HepG2 (cell line): ENCODE results near the gene BOLA3. TPM values are rescaled to one million over a fixed set of nuclear protein-coding genes. Genes with fewer than 3 reads are reported as not detected.
A peak's percentile ranks its signal among the peaks of the same experiment; 100 is the strongest.

Experiments used
- EED ChIP-seq: sonication (generic); formaldehyde crosslinking; IDR thresholded peaks from 2 replicates; pipeline ENCODE4 v1.5.0; 2020; ENCODE audit warnings: mild to moderate bottlenecking, missing genetic modification reagents
- FOXP1 ChIP-seq, 2 experiments: fragments of 450-650 bp in 1 of 2; IDR thresholded peaks; 2 replicates each; pipeline ENCODE4 v1.6.1; 2017 to 2018; ENCODE audit warnings: antibody characterized with exemption in 1 of 2
- GPN1 ChIP-seq: sonication (generic); formaldehyde crosslinking; IDR thresholded peaks from 2 replicates; pipeline ENCODE4 v1.5.1; 2020; ENCODE audit warnings: missing genetic modification reagents, borderline replicate concordance
- HHEX ChIP-seq: IDR thresholded peaks from 2 replicates; pipeline ENCODE4 v1.6.1; 2016; ENCODE audit warnings: control low read depth
- KDM3A ChIP-seq: IDR thresholded peaks from 2 replicates; pipeline ENCODE4 v1.6.1; 2018; ENCODE audit warnings: low read depth, missing compliant biosample characterization
- MTF2 ChIP-seq: sonication (generic); formaldehyde crosslinking; IDR thresholded peaks from 2 replicates; pipeline ENCODE4 v1.5.0; 2020; ENCODE audit warnings: missing genetic modification reagents, borderline replicate concordance
- SMC3 ChIP-seq: IDR thresholded peaks from 2 replicates; pipeline ENCODE4 v1.6.1; 2011; ENCODE audit warnings: low read length, improper control_type of control experiment
- TSC22D2 ChIP-seq: sonication (generic); formaldehyde crosslinking; IDR thresholded peaks from 2 replicates; pipeline ENCODE4 v1.5.1; 2020; ENCODE audit warnings: missing genetic modification reagents, mild to moderate bottlenecking, borderline replicate concordance
- ZNF24 ChIP-seq: fragments of 450-650 bp; IDR thresholded peaks from 2 replicates; pipeline ENCODE4 v1.6.1; 2017; ENCODE audit warnings: antibody characterized with exemption, mild to moderate bottlenecking
- ZNF556 ChIP-seq: sonication (generic); formaldehyde crosslinking; IDR thresholded peaks from 2 replicates; pipeline ENCODE4 v1.4.0; 2020; ENCODE audit warnings: mild to moderate bottlenecking, missing genetic modification reagents, borderline replicate concordance
- ZSCAN22 ChIP-seq: sonication (generic); formaldehyde crosslinking; IDR thresholded peaks from 2 replicates; pipeline ENCODE4 v1.4.0; 2020; ENCODE audit warnings: mild to moderate bottlenecking, missing genetic modification reagents
- polyA plus RNA-seq, 8 experiments: library from polyadenylated mRNA; depleted of rRNA in 3 of 8; stranded (reverse) in 7 of 8; unstranded in 1 of 8; fragments of >200 nt; fragmentation: Illumina TruSeq in 4 of 8; extraction: Trizol in 4 of 8; gene quantifications; 2 replicates each; pipeline versions ENCODE4 v1.2.1 to v1.2.3, GENCODE V29; 2011 to 2016; ENCODE audit warnings: low read depth in 4 of 8, missing spikeins in 1 of 8, mixed read lengths in 1 of 8; ENCODE audit not compliant: insufficient read depth in 1 of 8
- total RNA-seq, 5 experiments: library from RNA; depleted of rRNA; stranded (reverse); fragments of >200 nt; fragmentation: Illumina TruSeq; extraction: Trizol; gene quantifications; 2 replicates each; pipeline ENCODE4 v1.2.3, GENCODE V29; 2016; ENCODE audit warnings: low read depth in 1 of 5
- TF ChIP-seq, protein P1 (sequence below): sonication (generic); formaldehyde crosslinking; IDR thresholded peaks from 2 replicates; pipeline ENCODE4 v1.9.0; 2021; ENCODE audit warnings: missing genetic modification reagents, borderline replicate concordance
- TF ChIP-seq, protein P2 (sequence below): IDR thresholded peaks from 2 replicates; pipeline ENCODE4 v1.6.1; 2016; ENCODE audit warnings: low read depth, borderline replicate concordance
- TF ChIP-seq, protein P3 (sequence below), 2 experiments: fragments of 450-650 bp in 1 of 2; sonication (generic) in 1 of 2; formaldehyde crosslinking in 1 of 2; IDR thresholded peaks; 2 replicates each; pipeline versions ENCODE4 v1.6.1 to v1.8.0; 2016 to 2022; ENCODE audit warnings: antibody characterized with exemption in 1 of 2, mild to moderate bottlenecking in 1 of 2, missing genetic modification reagents in 1 of 2
- TF ChIP-seq, protein P4 (sequence below): sonication (generic); formaldehyde crosslinking; conservative IDR thresholded peaks from 2 replicates; pipeline ENCODE4 v1.4.0; 2020; ENCODE audit warnings: missing genetic modification reagents

Gene BOLA3
- total and polyA plus RNA-seq, 2 of the 13 experiments (the other 11 are each of a cell fraction or from before 2014, with no cell fraction given), result 89.7 to 170 TPM

DNA sequence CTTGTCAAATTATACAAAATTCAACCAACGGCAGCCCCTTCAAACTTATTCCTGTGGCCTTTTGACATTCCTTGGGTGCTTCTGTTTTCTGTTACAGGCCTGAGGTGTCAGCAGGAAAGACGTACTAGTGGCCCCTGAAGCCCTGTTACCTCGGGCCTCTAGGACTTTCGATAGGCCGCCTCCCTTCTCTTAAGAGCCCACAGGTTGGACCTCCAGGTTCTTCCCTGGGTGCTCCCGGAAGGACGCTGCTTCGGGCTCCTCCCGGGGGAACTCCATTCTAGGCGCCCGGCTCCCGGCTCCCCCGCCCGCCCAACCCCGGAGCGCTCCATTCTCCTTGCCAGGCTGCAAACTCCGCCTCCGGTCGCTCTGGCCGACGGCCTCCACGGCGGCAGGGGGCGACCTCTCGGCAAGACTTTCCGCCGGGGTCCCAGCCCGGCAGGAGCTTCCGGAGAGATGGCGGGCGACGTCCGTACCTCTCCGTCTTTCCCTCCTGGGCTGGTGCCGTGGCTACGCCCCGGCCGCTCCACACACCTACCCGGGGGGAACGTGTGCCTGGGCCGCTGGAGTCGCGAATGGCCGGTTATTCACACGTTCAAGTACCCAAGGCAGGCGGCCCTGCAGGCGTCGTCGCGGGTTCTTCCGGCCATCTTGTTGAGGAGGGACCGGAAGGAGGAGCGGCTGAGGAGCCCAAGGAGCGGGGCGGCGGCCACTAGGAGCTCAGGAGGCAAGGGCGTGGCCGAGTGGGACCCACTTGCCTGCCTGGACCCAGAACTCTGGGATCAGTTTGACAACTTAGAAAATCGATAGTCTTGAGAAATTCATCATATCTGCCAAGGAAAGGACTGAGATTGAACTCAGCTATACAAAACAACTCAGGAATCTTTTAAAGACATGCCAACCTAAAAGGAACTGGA, 27.5 kb downstream of the BOLA3 start (continued):
- TF ChIP-seq, protein P1, sequence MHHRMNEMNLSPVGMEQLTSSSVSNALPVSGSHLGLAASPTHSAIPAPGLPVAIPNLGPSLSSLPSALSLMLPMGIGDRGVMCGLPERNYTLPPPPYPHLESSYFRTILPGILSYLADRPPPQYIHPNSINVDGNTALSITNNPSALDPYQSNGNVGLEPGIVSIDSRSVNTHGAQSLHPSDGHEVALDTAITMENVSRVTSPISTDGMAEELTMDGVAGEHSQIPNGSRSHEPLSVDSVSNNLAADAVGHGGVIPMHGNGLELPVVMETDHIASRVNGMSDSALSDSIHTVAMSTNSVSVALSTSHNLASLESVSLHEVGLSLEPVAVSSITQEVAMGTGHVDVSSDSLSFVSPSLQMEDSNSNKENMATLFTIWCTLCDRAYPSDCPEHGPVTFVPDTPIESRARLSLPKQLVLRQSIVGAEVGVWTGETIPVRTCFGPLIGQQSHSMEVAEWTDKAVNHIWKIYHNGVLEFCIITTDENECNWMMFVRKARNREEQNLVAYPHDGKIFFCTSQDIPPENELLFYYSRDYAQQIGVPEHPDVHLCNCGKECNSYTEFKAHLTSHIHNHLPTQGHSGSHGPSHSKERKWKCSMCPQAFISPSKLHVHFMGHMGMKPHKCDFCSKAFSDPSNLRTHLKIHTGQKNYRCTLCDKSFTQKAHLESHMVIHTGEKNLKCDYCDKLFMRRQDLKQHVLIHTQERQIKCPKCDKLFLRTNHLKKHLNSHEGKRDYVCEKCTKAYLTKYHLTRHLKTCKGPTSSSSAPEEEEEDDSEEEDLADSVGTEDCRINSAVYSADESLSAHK, result no peak
- TF ChIP-seq EED (CRISPR knock-in tag) (peak; percentile 96; the same call in 1 of the 2 replicates), TSC22D2 (CRISPR knock-in tag) (peak; percentile 97), ZNF556 (CRISPR knock-in tag) (peak; percentile 79; the same call in 1 of the 2 replicates), GPN1 (CRISPR knock-in tag) (peak; percentile 84; the same call in 1 of the 2 replicates), ZSCAN22 (CRISPR knock-in tag) (peak; percentile 68; the same call in 1 of the 2 replicates), FOXP1 (IDR thresholded peaks at IDR 0.05) (no peak), FOXP1 (CRISPR knock-in tag; IDR thresholded peaks at IDR 0.05) (0 out of 2 replicates have a peak, but pooled peaks have one; percentile 10), ZNF24 (peak; percentile 63; the same call in 1 of the 2 replicates), MTF2 (CRISPR knock-in tag) (peak; percentile 100), SMC3 (no peak), KDM3A (CRISPR knock-in tag) (peak; percentile 98), HHEX (CRISPR knock-in tag) (no peak)
- TF ChIP-seq, protein P2, sequence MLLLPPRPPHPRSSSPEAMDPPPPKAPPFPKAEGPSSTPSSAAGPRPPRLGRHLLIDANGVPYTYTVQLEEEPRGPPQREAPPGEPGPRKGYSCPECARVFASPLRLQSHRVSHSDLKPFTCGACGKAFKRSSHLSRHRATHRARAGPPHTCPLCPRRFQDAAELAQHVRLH (CRISPR knock-in tag), result peak; percentile 91; the same call in 1 of the 2 replicates
- TF ChIP-seq, protein P3, sequence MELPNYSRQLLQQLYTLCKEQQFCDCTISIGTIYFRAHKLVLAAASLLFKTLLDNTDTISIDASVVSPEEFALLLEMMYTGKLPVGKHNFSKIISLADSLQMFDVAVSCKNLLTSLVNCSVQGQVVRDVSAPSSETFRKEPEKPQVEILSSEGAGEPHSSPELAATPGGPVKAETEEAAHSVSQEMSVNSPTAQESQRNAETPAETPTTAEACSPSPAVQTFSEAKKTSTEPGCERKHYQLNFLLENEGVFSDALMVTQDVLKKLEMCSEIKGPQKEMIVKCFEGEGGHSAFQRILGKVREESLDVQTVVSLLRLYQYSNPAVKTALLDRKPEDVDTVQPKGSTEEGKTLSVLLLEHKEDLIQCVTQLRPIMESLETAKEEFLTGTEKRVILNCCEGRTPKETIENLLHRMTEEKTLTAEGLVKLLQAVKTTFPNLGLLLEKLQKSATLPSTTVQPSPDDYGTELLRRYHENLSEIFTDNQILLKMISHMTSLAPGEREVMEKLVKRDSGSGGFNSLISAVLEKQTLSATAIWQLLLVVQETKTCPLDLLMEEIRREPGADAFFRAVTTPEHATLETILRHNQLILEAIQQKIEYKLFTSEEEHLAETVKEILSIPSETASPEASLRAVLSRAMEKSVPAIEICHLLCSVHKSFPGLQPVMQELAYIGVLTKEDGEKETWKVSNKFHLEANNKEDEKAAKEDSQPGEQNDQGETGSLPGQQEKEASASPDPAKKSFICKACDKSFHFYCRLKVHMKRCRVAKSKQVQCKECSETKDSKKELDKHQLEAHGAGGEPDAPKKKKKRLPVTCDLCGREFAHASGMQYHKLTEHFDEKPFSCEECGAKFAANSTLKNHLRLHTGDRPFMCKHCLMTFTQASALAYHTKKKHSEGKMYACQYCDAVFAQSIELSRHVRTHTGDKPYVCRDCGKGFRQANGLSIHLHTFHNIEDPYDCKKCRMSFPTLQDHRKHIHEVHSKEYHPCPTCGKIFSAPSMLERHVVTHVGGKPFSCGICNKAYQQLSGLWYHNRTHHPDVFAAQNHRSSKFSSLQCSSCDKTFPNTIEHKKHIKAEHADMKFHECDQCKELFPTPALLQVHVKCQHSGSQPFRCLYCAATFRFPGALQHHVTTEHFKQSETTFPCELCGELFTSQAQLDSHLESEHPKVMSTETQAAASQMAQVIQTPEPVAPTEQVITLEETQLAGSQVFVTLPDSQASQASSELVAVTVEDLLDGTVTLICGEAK (IDR thresholded peaks at IDR 0.05), result peak; percentile 59
- TF ChIP-seq, protein P3 (CRISPR knock-in tag; IDR thresholded peaks at IDR 0.05), result peak; percentile 94
- TF ChIP-seq, protein P4, sequence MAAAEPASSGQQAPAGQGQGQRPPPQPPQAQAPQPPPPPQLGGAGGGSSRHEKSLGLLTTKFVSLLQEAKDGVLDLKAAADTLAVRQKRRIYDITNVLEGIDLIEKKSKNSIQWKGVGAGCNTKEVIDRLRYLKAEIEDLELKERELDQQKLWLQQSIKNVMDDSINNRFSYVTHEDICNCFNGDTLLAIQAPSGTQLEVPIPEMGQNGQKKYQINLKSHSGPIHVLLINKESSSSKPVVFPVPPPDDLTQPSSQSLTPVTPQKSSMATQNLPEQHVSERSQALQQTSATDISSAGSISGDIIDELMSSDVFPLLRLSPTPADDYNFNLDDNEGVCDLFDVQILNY (CRISPR knock-in tag), result peak; percentile 61; the same call in 1 of the 2 replicates
